Stimulated activated CD8-positive, alpha-beta memory T cell treated with anti-CD3 and anti-CD28 coated beads, Interleukin-12 subunit alpha, Interleukin-12 subunit beta, amount 100 ng/mL, for 24 hours (primary cell): ENCODE data around the gene STUB1.

Experiments used
- DNase-seq: peaks from one replicate; pipeline ENCODE4 v3.0.0-alpha.2; 2020; ENCODE audit errors: extremely low read depth

STUB1 gene

GRCh38 chr16:724188-725040 is 44.2 kb downstream of the STUB1 start:
- no peak for DNase-seq

- no peak for DNase-seq
These were observed 44.8 kb downstream of the STUB1 start for GRCh38 chr16:725041-725376.

- no peak for DNase-seq
These were observed 45.4 kb downstream of the STUB1 start for GRCh38 chr16:725463-726187.

- no peak for DNase-seq
These were observed 45.9 kb downstream of the STUB1 start for GRCh38 chr16:726188-726437.

- DNase-seq, result no peak
These were observed 46.5 kb downstream of the STUB1 start, which contains the start of the genes CCDC78 and HAGHL for GRCh38 chr16:726438-727290. Gene CCDC78 (minus strand): TSS chr16:726443. CDS start chr16:726367, 76 bp downstream. Gene HAGHL (plus strand): TSS chr16:727106. CDS start chr16:727510, 404 bp downstream.

GRCh38 chr16:727291-727977 is 47.2 kb downstream of the STUB1 start:
- DNase-seq, result no peak

GRCh38 chr16:728131-728889 is 48.1 kb downstream of the STUB1 start:
- DNase-seq, result no peak

GRCh38 chr16:728890-729744 is 48.9 kb downstream of the STUB1 start:
- no peak for DNase-seq

GRCh38 chr16:729768-730665 is 49.8 kb downstream of the STUB1 start:
- no peak for DNase-seq

- no peak for DNase-seq
These were observed 50.7 kb downstream of the STUB1 start for GRCh38 chr16:730666-731509.

GRCh38 chr16:732332-732731 is 52.1 kb downstream of the STUB1 start:
- no peak for DNase-seq
